ENCODE measurements around the gene POLD1. TPM values are rescaled to one million over a fixed set of nuclear protein-coding genes. Genes with fewer than 3 reads are reported as not detected.

The POLD1 gene
- total and polyA plus RNA-seq, 2 donors (not counting 3 experiments of a cell fraction or from before 2014, with no cell fraction given): 40.9 to 63.9 TPM

DNA sequence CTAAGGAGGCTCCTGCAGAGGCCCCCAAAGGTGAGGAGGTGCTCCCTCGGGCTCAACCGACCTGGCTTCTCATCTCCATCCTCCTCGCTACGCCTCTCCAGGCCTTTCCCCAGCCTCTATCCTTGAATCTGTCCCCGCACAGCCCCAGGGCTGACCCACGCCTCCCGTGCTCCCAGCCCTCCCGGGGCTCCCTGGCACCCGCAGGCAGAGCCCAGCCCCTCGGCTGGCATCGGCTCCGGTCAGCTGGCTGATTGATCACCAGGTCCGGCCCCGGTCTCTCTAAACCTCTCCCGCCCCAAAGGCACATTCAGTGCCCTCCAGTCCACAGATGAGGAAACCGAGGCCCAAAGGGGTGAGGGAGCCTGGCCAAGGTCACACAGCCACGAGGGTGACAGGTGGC, 51.1 kb downstream of the POLD1 start:
- H3K4me1 ChIP-seq (ENCODE audit: control insufficient read depth, extremely low read depth, insufficient read depth, low read length): peaks cover 6% of the 10 kb centered on the region
- intact Hi-C loops (cut with micrococcal nuclease): no loop called here
- no peaks in the 10 kb centered on the region for H3K9me3 ChIP-seq (replicated peaks; ENCODE audit: control insufficient read depth, insufficient read depth, low read length)
- dilution Hi-C loops (cut with MboI; ENCODE audit: extremely low pct_ligation_motif_present, low sequenced_read_pairs): no loop called here
- no peaks in the 10 kb centered on the region for H3K79me2 ChIP-seq (ENCODE audit: control insufficient read depth, insufficient read depth, low read length)
- H3K36me3 ChIP-seq (ENCODE audit: control insufficient read depth in 2 of 2, extremely low read depth in 1 of 2, insufficient read depth in 2 of 2, low read length in 2 of 2): no peaks in the 10 kb centered on the region
- CTCF ChIA-PET: interaction anchor here (1.0 kb wide), 1 partner anchor 25 kb away, joined by 3 read pairs; no protein-coding TSS in a partner anchor
- FAIRE-seq (no peak), DNase-seq (ENCODE audit: low read depth, low spot score) (no peak)
- H3K9ac ChIP-seq (replicated peaks; ENCODE audit: extremely low read depth, insufficient read depth, low read length): no peak overlapping the region
- no peak for TF ChIP-seq FOS (IDR thresholded peaks at IDR 0.05; ENCODE audit: borderline replicate concordance, insufficient read depth, low read length)
- no peak for TF ChIP-seq POLR2AphosphoS5 (IDR thresholded peaks at IDR 0.05; ENCODE audit: insufficient read depth, low read depth, low read length)
- TF ChIP-seq, protein P1, sequence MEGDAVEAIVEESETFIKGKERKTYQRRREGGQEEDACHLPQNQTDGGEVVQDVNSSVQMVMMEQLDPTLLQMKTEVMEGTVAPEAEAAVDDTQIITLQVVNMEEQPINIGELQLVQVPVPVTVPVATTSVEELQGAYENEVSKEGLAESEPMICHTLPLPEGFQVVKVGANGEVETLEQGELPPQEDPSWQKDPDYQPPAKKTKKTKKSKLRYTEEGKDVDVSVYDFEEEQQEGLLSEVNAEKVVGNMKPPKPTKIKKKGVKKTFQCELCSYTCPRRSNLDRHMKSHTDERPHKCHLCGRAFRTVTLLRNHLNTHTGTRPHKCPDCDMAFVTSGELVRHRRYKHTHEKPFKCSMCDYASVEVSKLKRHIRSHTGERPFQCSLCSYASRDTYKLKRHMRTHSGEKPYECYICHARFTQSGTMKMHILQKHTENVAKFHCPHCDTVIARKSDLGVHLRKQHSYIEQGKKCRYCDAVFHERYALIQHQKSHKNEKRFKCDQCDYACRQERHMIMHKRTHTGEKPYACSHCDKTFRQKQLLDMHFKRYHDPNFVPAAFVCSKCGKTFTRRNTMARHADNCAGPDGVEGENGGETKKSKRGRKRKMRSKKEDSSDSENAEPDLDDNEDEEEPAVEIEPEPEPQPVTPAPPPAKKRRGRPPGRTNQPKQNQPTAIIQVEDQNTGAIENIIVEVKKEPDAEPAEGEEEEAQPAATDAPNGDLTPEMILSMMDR (IDR thresholded peaks at IDR 0.05; ENCODE audit: extremely low read depth in 1 of 2, insufficient read depth in 1 of 2, low read depth in 1 of 2, low read length in 2 of 2): no peak
- no peak for TF ChIP-seq POLR2A (IDR thresholded peaks at IDR 0.05; ENCODE audit: low read depth, low read length)
- TF ChIP-seq MYC (IDR thresholded peaks at IDR 0.05; ENCODE audit: low read depth, low read length): no peak
- TF ChIP-seq JUN (IDR thresholded peaks at IDR 0.05; ENCODE audit: borderline replicate concordance, insufficient read depth, insufficient read length, low read depth): no peak
- peaks cover 4 to 8% of the 10 kb centered on the region in 2 experiments for H3K27me3 ChIP-seq (ENCODE audit: control insufficient read depth in 2 of 2, insufficient read depth in 2 of 2, low read length in 2 of 2)
- POLR2A ChIA-PET: no interaction called here
- BruUV-seq (replicated peaks): no TSS peak
- no peaks in the 10 kb centered on the region for H3K9me1 ChIP-seq (replicated peaks; ENCODE audit: control insufficient read depth, extremely low read depth, insufficient read depth, low read length)
- no peak overlapping the region for H3K27ac ChIP-seq (ENCODE audit: insufficient read depth, low read depth, low read length)
- H2AFZ ChIP-seq (ENCODE audit: low read depth, low read length): no peak overlapping the region
- H3K4me2 ChIP-seq (ENCODE audit: insufficient read depth, low read length): no peak overlapping the region
- no peaks in the 10 kb centered on the region for H4K20me1 ChIP-seq (replicated peaks; ENCODE audit: control insufficient read depth, extremely low read depth, insufficient read depth, low read length)
- no peak overlapping the region for H3K4me3 ChIP-seq (replicated peaks in 1 of 3; ENCODE audit: insufficient read depth in 1 of 3, low read depth in 1 of 3, low read length in 3 of 3)

DNA sequence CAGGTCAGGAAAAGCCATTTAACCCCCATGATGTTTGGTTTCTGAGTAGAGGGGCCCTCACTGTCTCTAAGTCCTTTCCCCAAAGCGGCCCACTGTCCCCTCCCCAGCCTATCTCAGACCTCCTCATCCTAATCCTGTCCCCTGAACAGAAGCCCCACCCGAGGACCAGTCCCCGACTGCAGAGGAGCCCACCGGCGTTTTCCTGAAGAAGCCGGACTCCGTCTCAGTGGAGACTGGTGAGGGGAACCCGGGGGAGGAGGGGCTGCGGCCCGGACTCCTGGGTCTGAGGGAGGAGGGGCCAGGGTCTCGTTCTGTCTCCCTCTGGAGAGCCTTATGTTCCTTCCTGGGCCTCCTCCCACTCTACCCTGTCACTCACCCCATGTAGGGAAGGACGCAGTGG, 51.5 kb downstream of the POLD1 start:
- ChIA-PET CTCF (no interaction called here), POLR2A (no interaction called here)
- no TSS peak for BruUV-seq (replicated peaks)
- Histone ChIP-seq H3K9ac (replicated peaks; ENCODE audit: extremely low read depth, insufficient read depth, low read length) (no peak overlapping the region), H3K79me2 (ENCODE audit: control insufficient read depth, insufficient read depth, low read length) (no peaks in the 10 kb centered on the region), H3K36me3 (ENCODE audit: control insufficient read depth in 2 of 2, extremely low read depth in 1 of 2, insufficient read depth in 2 of 2, low read length in 2 of 2) (no peaks in the 10 kb centered on the region), H3K27me3 (ENCODE audit: control insufficient read depth in 2 of 2, insufficient read depth in 2 of 2, low read length in 2 of 2) (peaks cover 4 to 6% of the 10 kb centered on the region in 2 experiments), H3K4me3 (replicated peaks in 1 of 3; ENCODE audit: insufficient read depth in 1 of 3, low read depth in 1 of 3, low read length in 3 of 3) (no peak overlapping the region), H3K9me1 (replicated peaks; ENCODE audit: control insufficient read depth, extremely low read depth, insufficient read depth, low read length) (no peaks in the 10 kb centered on the region), H3K9me3 (replicated peaks; ENCODE audit: control insufficient read depth, insufficient read depth, low read length) (no peaks in the 10 kb centered on the region), H3K4me1 (ENCODE audit: control insufficient read depth, extremely low read depth, insufficient read depth, low read length) (peaks cover 6% of the 10 kb centered on the region), H3K4me2 (ENCODE audit: insufficient read depth, low read length) (no peak overlapping the region), H2AFZ (ENCODE audit: low read depth, low read length) (no peak overlapping the region), H4K20me1 (replicated peaks; ENCODE audit: control insufficient read depth, extremely low read depth, insufficient read depth, low read length) (no peaks in the 10 kb centered on the region), H3K27ac (ENCODE audit: insufficient read depth, low read depth, low read length) (no peak overlapping the region)
- no peak for TF ChIP-seq FOS (IDR thresholded peaks at IDR 0.05; ENCODE audit: borderline replicate concordance, insufficient read depth, low read length)
- TF ChIP-seq GATA2 (IDR thresholded peaks at IDR 0.05; ENCODE audit: insufficient read depth, insufficient read length, low read depth, low read length): no peak
- no peak for TF ChIP-seq POLR2A (IDR thresholded peaks at IDR 0.05; ENCODE audit: low read depth, low read length)
- no peak for TF ChIP-seq POLR2AphosphoS5 (IDR thresholded peaks at IDR 0.05; ENCODE audit: insufficient read depth, low read depth, low read length)
- TF ChIP-seq, protein P2, sequence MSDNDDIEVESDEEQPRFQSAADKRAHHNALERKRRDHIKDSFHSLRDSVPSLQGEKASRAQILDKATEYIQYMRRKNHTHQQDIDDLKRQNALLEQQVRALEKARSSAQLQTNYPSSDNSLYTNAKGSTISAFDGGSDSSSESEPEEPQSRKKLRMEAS (IDR thresholded peaks at IDR 0.05; ENCODE audit: insufficient read depth, insufficient read length): no peak
- no peak for TF ChIP-seq MYC (IDR thresholded peaks at IDR 0.05; ENCODE audit: low read depth, low read length)
- TF ChIP-seq, protein P1 (IDR thresholded peaks at IDR 0.05; ENCODE audit: extremely low read depth in 1 of 2, insufficient read depth in 1 of 2, low read depth in 1 of 2, low read length in 2 of 2): no peak
- TF ChIP-seq EZH2 (IDR thresholded peaks at IDR 0.05; ENCODE audit: borderline replicate concordance, low read depth, low read length, severe bottlenecking): no peak
- no peak for TF ChIP-seq JUN (IDR thresholded peaks at IDR 0.05; ENCODE audit: borderline replicate concordance, insufficient read depth, insufficient read length, low read depth)
- FAIRE-seq (no peak), DNase-seq (ENCODE audit: low read depth, low spot score) (no peak)
- dilution Hi-C loops (cut with MboI; ENCODE audit: extremely low pct_ligation_motif_present, low sequenced_read_pairs): no loop called here
- intact Hi-C loops (cut with micrococcal nuclease): no loop called here
